ENCODE results near the gene FCER1G. TPM values are rescaled to one million over a fixed set of nuclear protein-coding genes. Genes with fewer than 3 reads are reported as not detected.

Gene FCER1G
- total and polyA plus RNA-seq, 2 of the 8 experiments (the other 6 are each of a cell fraction or from before 2014, with no cell fraction given), result 1.6 TPM; not detected in 1

DNA sequence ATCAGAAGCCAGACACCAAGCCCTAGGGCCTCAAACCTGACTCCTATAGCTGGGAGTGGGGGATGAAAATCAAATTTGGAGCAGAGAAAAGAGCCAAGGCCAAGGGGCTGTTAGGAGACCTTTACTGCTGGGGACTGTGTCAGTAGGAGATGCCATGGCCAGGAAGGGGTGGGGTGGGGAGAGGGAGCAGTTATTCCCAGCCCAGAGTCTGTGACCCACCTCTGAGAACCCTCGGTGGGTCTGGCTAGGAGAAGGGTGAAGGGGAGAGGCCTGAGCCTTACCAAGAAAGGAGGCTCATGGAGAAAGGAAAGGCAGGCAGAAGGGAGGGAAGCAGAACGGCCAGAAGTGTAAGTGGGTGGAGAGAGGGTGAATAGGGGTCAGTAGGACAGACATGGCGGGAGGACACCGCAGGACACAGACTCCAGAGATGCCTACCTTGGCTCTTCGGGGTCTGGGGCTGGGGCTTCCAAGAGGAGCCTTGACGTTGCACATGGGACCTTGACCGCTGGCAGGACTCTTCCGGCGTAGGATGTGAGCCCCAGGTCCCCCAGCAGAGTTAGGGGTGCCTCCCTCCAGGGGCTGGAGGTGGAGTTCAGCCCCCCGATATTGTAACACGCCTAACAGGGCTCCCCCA is 17.4 kb upstream of the FCER1G start:
- Histone ChIP-seq H3K4me1 (replicated peaks in 1 of 4; ENCODE audit: control insufficient read depth in 3 of 4, insufficient read depth in 4 of 4, low read length in 3 of 4) (peaks cover 23 to 54% (median 48%) of the 10 kb centered on the region in 4 experiments), H2BK15ac (ENCODE audit: low read length) (peak overlapping the region; percentile 12; the same call in 1 of the 2 replicates), H2BK120ac (replicated peaks; ENCODE audit: low read depth, low read length) (no peak overlapping the region), H3K36me3 (ENCODE audit: control insufficient read depth in 2 of 4, insufficient read depth in 4 of 4, low read length in 3 of 4) (peaks cover 0 to 3% (median 2%) of the 10 kb centered on the region in 4 experiments; a peak in 3 of 8 replicates), H3K27ac (ENCODE audit: low read depth, low read length) (no peak overlapping the region), H4K20me1 (replicated peaks in 1 of 2; ENCODE audit: control insufficient read depth in 1 of 2, insufficient read depth in 2 of 2, low read length in 2 of 2) (no peaks in the 10 kb centered on the region), H3K79me1 (ENCODE audit: low read depth, low read length) (peaks cover 6% of the 10 kb centered on the region; the same call in 1 of the 2 replicates), H4K5ac (ENCODE audit: insufficient read length, low read depth, low read length) (no peak overlapping the region), H2BK20ac (ENCODE audit: low read length) (0 out of 2 replicates have a peak overlapping the region, but pooled peaks have one; percentile 82), H3K9me3 (ENCODE audit: insufficient read depth in 2 of 2, low read depth in 1 of 2, low read length in 1 of 2) (no peaks in the 10 kb centered on the region), H4K8ac (ENCODE audit: extremely low read depth, insufficient read depth, low read length) (no peak overlapping the region), H2BK12ac (ENCODE audit: low read depth, low read length) (peak overlapping the region; percentile 5; the same call in 1 of the 2 replicates), H3K4me3 (ENCODE audit: extremely low read depth in 1 of 4, insufficient read depth in 2 of 4, low read depth in 3 of 4, low read length in 4 of 4) (peak overlapping the region; percentile 5 to 51 (median 44); a peak in 7 of 8 replicates), H3K14ac (ENCODE audit: insufficient read length) (no peak overlapping the region), H4K91ac (replicated peaks; ENCODE audit: insufficient read length, low read length) (peak overlapping the region; percentile 15), H3K23me2 (ENCODE audit: low read depth, low read length) (peaks cover 12% of the 10 kb centered on the region), H2AFZ (ENCODE audit: low read length) (no peak overlapping the region), H3K27me3 (replicated peaks in 1 of 4; ENCODE audit: control insufficient read depth in 3 of 4, extremely low read depth in 1 of 4, insufficient read depth in 3 of 4, low read length in 3 of 4) (no peaks in the 10 kb centered on the region), H3K4me2 (ENCODE audit: insufficient read depth in 1 of 2, low read depth in 2 of 2, low read length in 2 of 2) (peak overlapping the region; percentile 67 to 80), H3K56ac (replicated peaks; ENCODE audit: insufficient read length, low read depth, low read length) (no peak overlapping the region), H2BK5ac (ENCODE audit: low read depth, low read length) (peak overlapping the region; percentile 67; the same call in 1 of the 2 replicates), H3K4ac (replicated peaks; ENCODE audit: insufficient read length, low read depth, low read length) (peak overlapping the region; percentile 63), H3K79me2 (ENCODE audit: control insufficient read depth in 1 of 2, insufficient read depth in 2 of 2, low read length in 2 of 2) (peaks cover 0 to 7% of the 10 kb centered on the region in 2 experiments; a peak in 2 of 4 replicates), H3K23ac (ENCODE audit: insufficient read length) (no peak overlapping the region), H3K18ac (ENCODE audit: extremely low read depth, low read length) (peak overlapping the region; percentile 75; the same call in 1 of the 2 replicates), H2AK5ac (ENCODE audit: low read depth, low read length) (peak overlapping the region; percentile 54; the same call in 1 of the 2 replicates), H3K9ac (replicated peaks in 1 of 4; ENCODE audit: extremely low read depth in 1 of 4, low read depth in 3 of 4, low read length in 3 of 4) (peak overlapping the region in 1 of 4 experiments; percentile 11; a peak in 1 of 7 replicates)
- DNase-seq (ENCODE audit: low read depth in 1 of 2, low spot score in 2 of 2), result no peak
- WGBS, 2 experiments (ENCODE audit: extremely low coverage in 1 of 2, insufficient coverage in 1 of 2, insufficient read length in 1 of 2, insufficient replicate concordance in 2 of 2, low coverage in 1 of 2, low lambda C conversion rate in 2 of 2, missing lambda C conversion rate in 1 of 2), result 82% methylated on average over 11 of the region's 11 CpGs; no CpG with 5 or more reads in 1 of the 2 experiments
- POLR2A ChIA-PET (ENCODE audit: partially characterized antibody), result interaction anchor here (0.6 to 2.3 kb wide), 15 partner anchors 9 to 210 kb away, joined by 3 to 13 read pairs (median 4); partner anchors contain the start of genes APOA2, B4GALT3, PPOX and SDHC
- CTCF ChIA-PET (ENCODE audit: partially characterized antibody), result interaction anchor here (0.9 to 17.6 kb wide), 13 partner anchors 9 to 95 kb away, joined by 3 to 427 read pairs (median 5); partner anchors contain the start of genes APOA2, B4GALT3, FCER1G and PCP4L1
- TF ChIP-seq RFX5 (IDR thresholded peaks at IDR 0.05; ENCODE audit: borderline replicate concordance, low read depth, low read length), result no peak
- no peak for TF ChIP-seq NRF1 (IDR thresholded peaks at IDR 0.05; ENCODE audit: low read depth, low read length)
- no peak for TF ChIP-seq SUZ12 (IDR thresholded peaks at IDR 0.05; ENCODE audit: low read length)
- FAIRE-seq, result no peak
